CD14-positive monocyte (primary cell): Measurements from ENCODE around the gene CELF2. TPM values are rescaled to one million over a fixed set of nuclear protein-coding genes. Genes with fewer than 3 reads are reported as not detected.
A peak's percentile ranks its signal among the peaks of the same experiment; 100 is the strongest.

Experiments
- DNase-seq, 3 donors: peaks; one replicate each; pipeline ENCODE4 v3.0.0-alpha.2; 2011 to 2022
- H2AFZ ChIP-seq: 2 replicates; pipeline ENCODE4 v1.6.0; 2012; ENCODE audit warnings: mild to moderate bottlenecking, low read depth, low read length, inconsistent platforms; ENCODE audit not compliant: insufficient read depth, poor library complexity, severe bottlenecking
- H3K27ac ChIP-seq, 2 donors: 1 replicate in 1 of 2; 2 replicates in 1 of 2; pipeline ENCODE4 v1.5.1; 2012 to 2013; ENCODE audit warnings: low read length in 2 of 2, control low read depth in 1 of 2, inconsistent platforms in 1 of 2, low read depth in 1 of 2, mild to moderate bottlenecking in 1 of 2
- H3K27me3 ChIP-seq, 2 donors: one replicate each; pipeline versions ENCODE4 v1.6.0 to v1.6.1; 2011 to 2013; ENCODE audit warnings: low read length in 2 of 2; ENCODE audit not compliant: control insufficient read depth in 2 of 2, insufficient read depth in 2 of 2
- H3K36me3 ChIP-seq, 2 donors: replicated peaks in 1 of 2; 1 replicate in 1 of 2; 2 replicates in 1 of 2; pipeline versions ENCODE4 v1.5.1 to v1.6.1; 2012 to 2013; ENCODE audit warnings: low read length in 2 of 2, control low read depth in 1 of 2, inconsistent platforms in 1 of 2, mild to moderate bottlenecking in 1 of 2; ENCODE audit not compliant: insufficient read depth in 2 of 2, control insufficient read depth in 1 of 2
- H3K4me1 ChIP-seq, 2 donors: 1 replicate in 1 of 2; 2 replicates in 1 of 2; pipeline versions ENCODE4 v1.5.1 to v1.6.1; 2012 to 2013; ENCODE audit warnings: low read length in 2 of 2, control low read depth in 1 of 2, inconsistent platforms in 1 of 2, mild to moderate bottlenecking in 1 of 2, moderate library complexity in 1 of 2; ENCODE audit not compliant: insufficient read depth in 2 of 2, control insufficient read depth in 1 of 2
- H3K4me2 ChIP-seq: replicated peaks from 2 replicates; pipeline ENCODE3; 2012; ENCODE audit warnings: low read length, moderate library complexity, mild to moderate bottlenecking; ENCODE audit not compliant: poor library complexity, severe bottlenecking; ENCODE audit errors: extremely low read depth
- H3K4me3 ChIP-seq, 3 experiments: fragments of 200-600 bp in 1 of 3; sonication (generic) in 1 of 3; replicated peaks in 1 of 3; 1 replicate in 2 of 3; 2 replicates in 1 of 3; pipeline ENCODE4 v1.5.1; 2011 to 2013; ENCODE audit warnings: low read length in 3 of 3, mild to moderate bottlenecking in 3 of 3, control low read depth in 2 of 3, low read depth in 2 of 3, inconsistent platforms in 1 of 3, moderate library complexity in 1 of 3
- H3K79me2 ChIP-seq: 2 replicates; pipeline ENCODE4 v1.6.0; 2012; ENCODE audit warnings: mild to moderate bottlenecking, control low read depth, inconsistent platforms, low read length, moderate library complexity; ENCODE audit not compliant: insufficient read depth
- H3K9ac ChIP-seq: 2 replicates; pipeline ENCODE4 v1.6.0; 2017; ENCODE audit warnings: low read length, mild to moderate bottlenecking; ENCODE audit not compliant: insufficient read depth, poor library complexity, severe bottlenecking
- H3K9me3 ChIP-seq, 2 donors: replicated peaks in 1 of 2; 1 replicate in 1 of 2; 2 replicates in 1 of 2; pipeline versions ENCODE4 v1.5.1 to v1.6.1; 2012 to 2013; ENCODE audit warnings: low read length in 2 of 2, control low read depth in 1 of 2; ENCODE audit not compliant: control insufficient read depth in 1 of 2, insufficient read depth in 1 of 2
- H4K20me1 ChIP-seq: 2 replicates; pipeline ENCODE4 v1.6.0; 2012; ENCODE audit warnings: mild to moderate bottlenecking, low read length, control low read depth, moderate library complexity; ENCODE audit not compliant: insufficient read depth
- H3K27ac Mint-ChIP-seq, 7 donors: one replicate each; pipeline ENCODE4 v1.8.0; 2020; ENCODE audit warnings: mild to moderate bottlenecking in 7 of 7, mixed read lengths in 7 of 7, moderate library complexity in 6 of 7, inconsistent platforms in 2 of 7
- H3K27me3 Mint-ChIP-seq, 3 donors: one replicate each; pipeline ENCODE4 v1.8.0; 2021 to 2022; ENCODE audit warnings: low read depth in 3 of 3, mild to moderate bottlenecking in 3 of 3, mixed read lengths in 3 of 3, moderate library complexity in 3 of 3, inconsistent platforms in 1 of 3
- H3K36me3 Mint-ChIP-seq, 2 donors: one replicate each; pipeline ENCODE4 v1.8.0; 2020; ENCODE audit warnings: mixed read lengths in 2 of 2, inconsistent platforms in 1 of 2, mild to moderate bottlenecking in 1 of 2
- H3K4me1 Mint-ChIP-seq: one replicate; pipeline ENCODE4 v1.8.0; 2020; ENCODE audit warnings: mild to moderate bottlenecking, mixed read lengths
- H3K4me3 Mint-ChIP-seq, 2 donors: one replicate each; pipeline ENCODE4 v1.8.0; 2020; ENCODE audit warnings: mild to moderate bottlenecking in 2 of 2, mixed read lengths in 2 of 2, moderate library complexity in 1 of 2
- H3K9me3 Mint-ChIP-seq, 7 donors: one replicate each; pipeline ENCODE4 v1.8.0; 2020 to 2022; ENCODE audit warnings: mixed read lengths in 7 of 7, mild to moderate bottlenecking in 6 of 7, moderate library complexity in 6 of 7, inconsistent platforms in 2 of 7
- CTCF ChIP-seq: fragments of 200-600 bp; IDR thresholded peaks from one replicate; pipeline ENCODE4 v1.8.0; 2022; ENCODE audit warnings: antibody characterized with exemption, mild to moderate bottlenecking
- WGBS: methylation state at CpG from one replicate; pipeline ENCODE4 v1.1.5; 2013; ENCODE audit warnings: missing lambda C conversion rate; ENCODE audit not compliant: insufficient coverage; 5-methylcytosine and 5-hydroxymethylcytosine counted together
- intact Hi-C, 2 donors: fragments of 100-400 bp; cut with micrococcal nuclease; formaldehyde crosslinking; loops; one replicate each; pipeline versions ENCODE4 v1.15.0 to v1.15.1; 2023
- polyA plus RNA-seq, 3 donors: library from polyadenylated mRNA; depleted of rRNA in 1 of 3; unstranded in 2 of 3; stranded (reverse) in 1 of 3; fragments of 300-500 nt in 2 of 3; fragments of >200 nt in 1 of 3; fragmentation: Illumina TruSeq in 2 of 3; gene quantifications; 1 replicate in 2 of 3; 2 replicates in 1 of 3; pipeline ENCODE4 v1.2.3, GENCODE V29; 2012 to 2021

CELF2 gene
- polyA plus RNA-seq, 3 donors = 53.5 to 93.3 (median 80.5) TPM

GRCh38 chr10:11219431-11219830 is 201.8 kb downstream of the CELF2 start:
- DNase-seq = no peak
- Histone ChIP-seq H4K20me1 (peaks cover 100% of the 10 kb centered on the region), H3K4me2 (no peak overlapping the region), H3K27ac (no peak overlapping the region), H3K9me3 (no peaks in the 10 kb centered on the region), H3K27me3 (no peaks in the 10 kb centered on the region), H3K4me1 (peaks cover 15% of the 10 kb centered on the region in 2 donors), H3K36me3 (peaks cover 69 to 89% of the 10 kb centered on the region in 2 donors), H3K79me2 (peaks cover 100% of the 10 kb centered on the region), H3K9ac (no peak overlapping the region), H2AFZ (no peak overlapping the region), H3K4me3 (no peak overlapping the region)
- WGBS = 100% methylated on average over 1 of the region's 3 CpGs
- TF ChIP-seq CTCF = no peak
- Mint-ChIP-seq H3K27ac (peak overlapping the region in 1 of 7 donors; percentile 61), H3K4me3 (no peak overlapping the region), H3K27me3 (no peaks in the 10 kb centered on the region), H3K4me1 (peaks cover 32% of the 10 kb centered on the region), H3K9me3 (no peaks in the 10 kb centered on the region), H3K36me3 (peaks cover 71 to 79% of the 10 kb centered on the region in 2 donors)
- intact Hi-C loops = no loop called here

- H3K4me3 ChIP-seq = no peak overlapping the region
- no peaks in the 10 kb centered on the region for H3K27me3 Mint-ChIP-seq
- no peak overlapping the region for H3K9ac ChIP-seq
- intact Hi-C loops = no loop called here
- no peaks in the 10 kb centered on the region for H3K27me3 ChIP-seq
- 88% methylated on average over 6 of the region's 9 CpGs for WGBS
- no peak for TF ChIP-seq CTCF
- H3K27ac Mint-ChIP-seq = peak overlapping the region in 5 of 7 donors; percentile 11 to 81 (median 36)
- H3K4me3 Mint-ChIP-seq = no peak overlapping the region
- H3K4me1 ChIP-seq = peaks cover 27 to 29% of the 10 kb centered on the region in 2 donors
- peak overlapping the region in 1 of 2 donors; percentile 13 for H3K27ac ChIP-seq
- no peak for DNase-seq
- H3K9me3 ChIP-seq = no peaks in the 10 kb centered on the region
- peaks cover 58 to 75% of the 10 kb centered on the region in 2 donors for H3K36me3 Mint-ChIP-seq
- peaks cover 60 to 76% of the 10 kb centered on the region in 2 donors for H3K36me3 ChIP-seq
- no peak overlapping the region for H3K4me2 ChIP-seq
- no peak overlapping the region for H2AFZ ChIP-seq
- H3K4me1 Mint-ChIP-seq = peaks cover 45% of the 10 kb centered on the region
- H3K79me2 ChIP-seq = peaks cover 100% of the 10 kb centered on the region
- no peaks in the 10 kb centered on the region for H3K9me3 Mint-ChIP-seq
- H4K20me1 ChIP-seq = peaks cover 100% of the 10 kb centered on the region
These were observed 205.4 kb downstream of the CELF2 start for GRCh38 chr10:11223081-11223480.
